PFSK-1 (cell line): ENCODE measurements around the gene SGPL1.

Source experiments
- FOXP2 ChIP-seq: optimal IDR thresholded peaks from 2 replicates; pipeline ENCODE3; 2011; ENCODE audit warnings: borderline replicate concordance, control low read depth, inconsistent platforms; ENCODE audit not compliant: insufficient read depth; ENCODE audit errors: extremely low read length, extremely low read depth
- POLR2AphosphoS5 ChIP-seq: IDR thresholded peaks from 2 replicates; pipeline ENCODE4 v1.6.1; 2012; ENCODE audit warnings: low read depth, mild to moderate bottlenecking, control low read depth, low read length, moderate library complexity
- REST ChIP-seq, 2 experiments: IDR thresholded peaks; 2 replicates each; pipeline versions ENCODE4 v1.6.1 to v1.8.0; 2011 to 2012; ENCODE audit warnings: low read depth in 2 of 2, low read length in 2 of 2, control low read depth in 1 of 2, inconsistent platforms in 1 of 2, mild to moderate bottlenecking in 1 of 2, moderate library complexity in 1 of 2; ENCODE audit not compliant: insufficient read depth in 1 of 2
- SIN3A ChIP-seq: IDR thresholded peaks from 2 replicates; pipeline ENCODE4 v1.6.1; 2012; ENCODE audit warnings: mild to moderate bottlenecking, low read length, moderate library complexity, borderline replicate concordance; ENCODE audit not compliant: insufficient read depth
- TAF1 ChIP-seq: IDR thresholded peaks from 2 replicates; pipeline ENCODE4 v1.6.1; 2012; ENCODE audit warnings: low read length, control low read depth, borderline replicate concordance; ENCODE audit not compliant: insufficient read depth

Gene SGPL1

GRCh38 chr10:70822076-70822820 lies 6.5 kb downstream of the SGPL1 start:
- TF ChIP-seq FOXP2 (no peak), REST (IDR thresholded peaks at IDR 0.05; ENCODE audit: insufficient read depth in 1 of 2, low read depth in 2 of 2, low read length in 2 of 2) (no peak), TAF1 (no peak), POLR2AphosphoS5 (no peak), SIN3A (no peak)

- TF ChIP-seq POLR2AphosphoS5: no peak
- TF ChIP-seq SIN3A: no peak
- TF ChIP-seq FOXP2: no peak
- TF ChIP-seq TAF1: no peak
- TF ChIP-seq REST (IDR thresholded peaks at IDR 0.05; ENCODE audit: insufficient read depth in 1 of 2, low read depth in 2 of 2, low read length in 2 of 2): no peak
Measured at GRCh38 chr10:70827086-70827757, 11.5 kb downstream of the SGPL1 start.

GRCh38 chr10:70828923-70829322 lies 13.2 kb downstream of the SGPL1 start:
- no peak for TF ChIP-seq POLR2AphosphoS5
- no peak for TF ChIP-seq TAF1
- TF ChIP-seq FOXP2: no peak
- no peak for TF ChIP-seq SIN3A
- no peak for TF ChIP-seq REST (IDR thresholded peaks at IDR 0.05; ENCODE audit: insufficient read depth in 1 of 2, low read depth in 2 of 2, low read length in 2 of 2)

- no peak for TF ChIP-seq SIN3A
- TF ChIP-seq REST (IDR thresholded peaks at IDR 0.05; ENCODE audit: insufficient read depth in 1 of 2, low read depth in 2 of 2, low read length in 2 of 2): no peak
- TF ChIP-seq FOXP2: no peak
- no peak for TF ChIP-seq TAF1
- TF ChIP-seq POLR2AphosphoS5: no peak
Measured at GRCh38 chr10:70829543-70829942, 13.8 kb downstream of the SGPL1 start.
